ENCODE results near the gene PARD3B.

GRCh38 chr2:205574001-205574400 is 1028.7 kb downstream of the PARD3B start:
- TF ChIP-seq EZH2 (IDR thresholded peaks at IDR 0.05) (no peak), POLR2AphosphoS5 (IDR thresholded peaks at IDR 0.05; ENCODE audit: low read depth, low read length) (no peak)
